ENCODE measurements around the gene IQCB1. TPM values are rescaled to one million over a fixed set of nuclear protein-coding genes. Genes with fewer than 3 reads are reported as not detected.
A peak's percentile ranks its signal among the peaks of the same experiment; 100 is the strongest.

IQCB1 gene
- total RNA-seq, 1 donor from 2014 or later: 17.1 TPM

DNA sequence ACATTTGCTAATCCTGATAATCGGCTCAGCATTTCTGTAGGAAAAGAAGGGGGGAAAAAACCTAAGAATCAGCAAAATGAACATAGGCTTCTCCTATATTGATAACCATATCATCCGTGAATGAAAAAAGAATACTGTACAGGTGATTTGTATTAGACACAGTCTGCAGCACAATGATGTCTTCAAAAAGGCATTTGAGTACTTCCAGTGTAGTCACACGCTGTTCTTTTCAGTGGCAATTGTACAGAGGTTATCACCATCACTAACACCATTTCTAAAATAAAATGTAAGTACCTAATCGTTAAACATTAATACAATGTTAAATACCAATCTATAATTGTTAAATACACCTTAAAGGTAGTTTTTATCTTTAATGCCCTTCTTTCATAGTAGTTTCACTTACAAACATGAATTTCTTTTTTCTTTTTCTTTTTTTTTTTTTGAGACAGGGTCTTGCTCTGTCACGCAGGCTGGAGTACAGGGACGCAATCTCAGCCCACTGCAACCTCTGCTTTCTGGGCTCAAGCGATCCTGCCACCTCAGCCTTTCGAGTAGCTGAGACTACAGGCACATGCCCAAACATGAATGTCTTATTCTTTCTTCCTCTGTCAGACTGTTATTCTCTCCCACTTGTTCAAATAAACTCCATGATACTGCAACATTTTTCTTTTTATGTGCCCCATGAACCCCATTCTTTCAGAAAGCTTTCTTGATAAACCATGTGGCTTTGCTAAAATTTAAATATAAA lies 103.7 kb downstream of the IQCB1 start:
- Mint-ChIP-seq H3K4me1 (ENCODE audit: unreplicated experiment) (peaks cover 18% of the 10 kb centered on the region), H3K9me3 (ENCODE audit: unreplicated experiment) (no peaks in the 10 kb centered on the region), H3K27me3 (ENCODE audit: unreplicated experiment) (no peaks in the 10 kb centered on the region), H3K4me3 (ENCODE audit: unreplicated experiment) (no peak overlapping the region), H3K27ac (ENCODE audit: unreplicated experiment) (peak overlapping the region; percentile 75), H3K36me3 (ENCODE audit: unreplicated experiment) (peaks cover 15% of the 10 kb centered on the region)
- DNase-seq (ENCODE audit: extremely low spot score, unreplicated experiment): no peak
- TF ChIP-seq, protein P1, sequence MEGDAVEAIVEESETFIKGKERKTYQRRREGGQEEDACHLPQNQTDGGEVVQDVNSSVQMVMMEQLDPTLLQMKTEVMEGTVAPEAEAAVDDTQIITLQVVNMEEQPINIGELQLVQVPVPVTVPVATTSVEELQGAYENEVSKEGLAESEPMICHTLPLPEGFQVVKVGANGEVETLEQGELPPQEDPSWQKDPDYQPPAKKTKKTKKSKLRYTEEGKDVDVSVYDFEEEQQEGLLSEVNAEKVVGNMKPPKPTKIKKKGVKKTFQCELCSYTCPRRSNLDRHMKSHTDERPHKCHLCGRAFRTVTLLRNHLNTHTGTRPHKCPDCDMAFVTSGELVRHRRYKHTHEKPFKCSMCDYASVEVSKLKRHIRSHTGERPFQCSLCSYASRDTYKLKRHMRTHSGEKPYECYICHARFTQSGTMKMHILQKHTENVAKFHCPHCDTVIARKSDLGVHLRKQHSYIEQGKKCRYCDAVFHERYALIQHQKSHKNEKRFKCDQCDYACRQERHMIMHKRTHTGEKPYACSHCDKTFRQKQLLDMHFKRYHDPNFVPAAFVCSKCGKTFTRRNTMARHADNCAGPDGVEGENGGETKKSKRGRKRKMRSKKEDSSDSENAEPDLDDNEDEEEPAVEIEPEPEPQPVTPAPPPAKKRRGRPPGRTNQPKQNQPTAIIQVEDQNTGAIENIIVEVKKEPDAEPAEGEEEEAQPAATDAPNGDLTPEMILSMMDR (IDR thresholded peaks at IDR 0.05): no peak

DNA sequence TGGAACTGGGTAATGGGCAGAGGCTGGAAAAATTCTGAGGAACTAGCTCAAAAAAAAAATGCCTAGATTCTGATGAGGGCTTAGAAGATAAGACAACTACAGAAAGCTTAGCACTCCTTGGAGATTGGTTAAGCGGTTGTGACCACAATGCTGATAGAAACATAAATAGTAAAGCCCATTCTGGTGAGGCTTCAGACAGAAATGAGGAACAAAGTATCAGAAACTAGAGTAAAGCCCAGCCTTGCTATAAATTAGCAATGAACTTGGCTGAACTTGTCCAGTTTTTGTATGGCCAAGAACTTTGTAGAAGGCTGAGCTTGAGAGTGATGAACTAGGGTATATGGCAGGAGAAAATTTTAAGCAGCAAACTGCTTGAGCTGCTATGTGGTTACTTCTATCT lies 110.7 kb downstream of the IQCB1 start:
- Mint-ChIP-seq H3K4me1 (ENCODE audit: unreplicated experiment) (no peaks in the 10 kb centered on the region), H3K9me3 (ENCODE audit: unreplicated experiment) (no peaks in the 10 kb centered on the region), H3K27ac (ENCODE audit: unreplicated experiment) (no peak overlapping the region), H3K4me3 (ENCODE audit: unreplicated experiment) (no peak overlapping the region), H3K27me3 (ENCODE audit: unreplicated experiment) (no peaks in the 10 kb centered on the region), H3K36me3 (ENCODE audit: unreplicated experiment) (peaks cover 57% of the 10 kb centered on the region)
- DNase-seq (ENCODE audit: extremely low spot score, unreplicated experiment): no peak
- TF ChIP-seq, protein P1 (IDR thresholded peaks at IDR 0.05): no peak

DNA sequence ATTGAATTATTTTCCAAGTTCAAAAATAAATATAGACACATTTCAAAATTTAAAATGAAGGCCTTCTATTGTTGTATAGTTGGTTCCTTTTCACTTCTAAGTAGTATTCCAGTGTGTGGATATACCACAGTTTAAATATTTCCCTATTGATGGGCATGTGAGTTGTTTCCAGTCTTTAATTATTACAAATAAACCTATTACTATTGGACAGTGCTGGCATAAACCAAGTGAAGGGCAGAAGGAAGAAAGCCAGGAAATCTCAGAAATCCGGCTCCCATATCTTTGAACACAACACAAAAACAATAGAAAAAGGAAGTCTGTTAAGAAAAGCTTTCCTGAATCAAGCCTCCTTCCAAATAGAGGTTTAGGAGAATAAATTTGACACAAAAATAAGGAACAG lies 111.4 kb downstream of the IQCB1 start:
- TF ChIP-seq, protein P1 (IDR thresholded peaks at IDR 0.05): no peak
- Mint-ChIP-seq H3K36me3 (ENCODE audit: unreplicated experiment) (peaks cover 60% of the 10 kb centered on the region), H3K4me1 (ENCODE audit: unreplicated experiment) (no peaks in the 10 kb centered on the region)

DNA sequence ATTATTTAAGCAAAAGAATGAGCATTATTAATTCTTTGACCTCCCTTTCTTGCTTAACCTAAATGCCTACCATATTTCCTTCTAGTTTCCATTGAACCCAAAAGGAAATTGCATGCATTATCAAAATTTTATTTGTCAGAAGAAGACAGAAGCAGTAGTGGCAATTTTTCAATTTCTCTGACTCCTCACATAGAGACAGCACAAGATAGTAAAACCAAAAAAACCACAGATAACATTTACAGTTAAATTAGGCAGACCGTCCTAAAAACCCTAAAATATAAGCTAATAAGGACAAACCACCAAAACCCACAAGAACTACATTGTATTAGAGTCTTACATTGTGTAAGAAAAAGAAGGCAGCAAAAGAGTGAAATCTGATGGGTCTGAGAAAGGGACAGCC lies 112.4 kb downstream of the IQCB1 start:
- no peaks in the 10 kb centered on the region for H3K27me3 Mint-ChIP-seq (ENCODE audit: unreplicated experiment)
- no peak for DNase-seq (ENCODE audit: extremely low spot score, unreplicated experiment)
- H3K9me3 Mint-ChIP-seq (ENCODE audit: unreplicated experiment): no peaks in the 10 kb centered on the region
- TF ChIP-seq, protein P1 (IDR thresholded peaks at IDR 0.05): no peak
- H3K36me3 Mint-ChIP-seq (ENCODE audit: unreplicated experiment): peaks cover 62% of the 10 kb centered on the region
- no peaks in the 10 kb centered on the region for H3K4me1 Mint-ChIP-seq (ENCODE audit: unreplicated experiment)
- H3K27ac Mint-ChIP-seq (ENCODE audit: unreplicated experiment): no peak overlapping the region
- no peak overlapping the region for H3K4me3 Mint-ChIP-seq (ENCODE audit: unreplicated experiment)

More for the DNA sequence above, 111.4 kb downstream of the IQCB1 start:
- Mint-ChIP-seq H3K27me3 (ENCODE audit: unreplicated experiment) (no peaks in the 10 kb centered on the region), H3K27ac (ENCODE audit: unreplicated experiment) (no peak overlapping the region), H3K4me3 (ENCODE audit: unreplicated experiment) (no peak overlapping the region), H3K9me3 (ENCODE audit: unreplicated experiment) (no peaks in the 10 kb centered on the region)
- DNase-seq (ENCODE audit: extremely low spot score, unreplicated experiment): no peak

DNA sequence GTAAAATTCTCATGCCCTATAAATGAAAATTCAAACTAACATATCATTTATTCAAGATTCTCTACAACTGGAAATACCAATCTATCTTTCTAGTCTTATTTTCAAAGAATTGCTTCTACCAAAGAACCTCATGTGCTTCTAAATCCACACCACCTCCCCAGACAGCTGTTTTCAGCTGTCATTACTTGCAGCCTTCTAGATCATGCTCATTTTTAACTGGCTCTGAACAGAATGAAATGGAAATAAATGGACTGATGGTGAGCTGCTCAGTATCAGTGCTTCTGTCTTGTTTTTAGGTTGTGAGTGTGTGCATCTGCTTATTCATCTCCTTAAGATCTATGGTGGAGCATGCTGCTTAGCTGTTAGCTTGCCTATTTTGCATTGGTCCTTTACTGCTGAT lies 114.7 kb downstream of the IQCB1 start:
- DNase-seq (ENCODE audit: extremely low spot score, unreplicated experiment): no peak
- H3K36me3 Mint-ChIP-seq (ENCODE audit: unreplicated experiment): peaks cover 64% of the 10 kb centered on the region
- TF ChIP-seq, protein P1 (IDR thresholded peaks at IDR 0.05): no peak
- no peaks in the 10 kb centered on the region for H3K4me1 Mint-ChIP-seq (ENCODE audit: unreplicated experiment)
- H3K27me3 Mint-ChIP-seq (ENCODE audit: unreplicated experiment): no peaks in the 10 kb centered on the region
- no peaks in the 10 kb centered on the region for H3K9me3 Mint-ChIP-seq (ENCODE audit: unreplicated experiment)
- H3K27ac Mint-ChIP-seq (ENCODE audit: unreplicated experiment): no peak overlapping the region
- no peak overlapping the region for H3K4me3 Mint-ChIP-seq (ENCODE audit: unreplicated experiment)

Other genes with a start within 250 kb of the IQCB1 start
- gene FBXO40, start 241.7 kb downstream of the IQCB1 start, total RNA-seq: not detected in 2 replicates
- 0.57 TPM in 1 of 2 replicates, not detected in the other for gene HCLS1, start 174.2 kb downstream of the IQCB1 start, total RNA-seq
- 60.5 and 71.9 TPM in 2 replicates for gene GOLGB1, start 85.3 kb downstream of the IQCB1 start, total RNA-seq
- 1.4 and 2.4 TPM in 2 replicates for gene EAF2, start 149 bp upstream of the IQCB1 start, total RNA-seq
- gene SLC15A2, start 59.3 kb upstream of the IQCB1 start, total RNA-seq: 0.40 and 0.50 TPM in 2 replicates
- gene ILDR1, start 187.2 kb upstream of the IQCB1 start, total RNA-seq: not detected in 2 replicates
- not detected in 2 replicates for gene CD86, start 220.3 kb upstream of the IQCB1 start, total RNA-seq